ENCODE measurements around the gene ABI1.

ABI1 gene

DNA sequence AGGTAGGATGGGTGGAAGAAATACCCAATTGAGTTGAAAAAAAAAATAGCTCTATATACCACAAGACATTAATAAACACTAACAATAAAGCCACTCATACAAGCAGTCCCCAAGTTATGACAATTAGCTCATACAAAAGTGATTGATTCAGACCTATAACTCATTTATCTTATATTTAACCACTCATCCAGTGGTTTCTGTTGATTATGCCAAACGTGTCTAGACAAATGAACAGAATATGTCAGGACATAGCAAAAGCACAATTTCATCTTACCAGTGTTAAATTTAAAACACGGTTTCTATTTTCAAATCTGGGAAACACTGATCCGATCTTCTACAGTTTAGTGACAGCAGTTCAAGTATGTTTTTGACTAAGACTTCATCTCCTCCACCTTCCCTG lies 17.0 kb downstream of the ABI1 start:
- Histone ChIP-seq H3K9me3 (ENCODE audit: low read length) (no peaks in the 10 kb centered on the region), H3K4me3 (ENCODE audit: low read depth in 1 of 2, low read length in 2 of 2) (no peak overlapping the region), H3K27ac (ENCODE audit: low read depth, low read length) (no peak overlapping the region), H3K27me3 (ENCODE audit: control insufficient read depth in 1 of 2, insufficient read depth in 2 of 2, low read length in 2 of 2) (no peaks in the 10 kb centered on the region), H3K4me1 (ENCODE audit: insufficient read depth, low read length) (peaks cover 5% of the 10 kb centered on the region), H3K9ac (ENCODE audit: low read length) (no peak overlapping the region), H3K36me3 (ENCODE audit: insufficient read depth, low read length) (no peaks in the 10 kb centered on the region)

GRCh38 chr10:26841733-26842317 lies 18.9 kb downstream of the ABI1 start:
- no peaks in the 10 kb centered on the region for H3K27me3 ChIP-seq (ENCODE audit: control insufficient read depth in 1 of 2, insufficient read depth in 2 of 2, low read length in 2 of 2)
- no peak overlapping the region for H3K4me3 ChIP-seq (ENCODE audit: low read depth in 1 of 2, low read length in 2 of 2)
- no peak overlapping the region for H3K27ac ChIP-seq (ENCODE audit: low read depth, low read length)
- H3K9ac ChIP-seq (ENCODE audit: low read length) = no peak overlapping the region
- H3K36me3 ChIP-seq (ENCODE audit: insufficient read depth, low read length) = no peaks in the 10 kb centered on the region
- peaks cover 5% of the 10 kb centered on the region for H3K4me1 ChIP-seq (ENCODE audit: insufficient read depth, low read length)
- no peaks in the 10 kb centered on the region for H3K9me3 ChIP-seq (ENCODE audit: low read length)

DNA sequence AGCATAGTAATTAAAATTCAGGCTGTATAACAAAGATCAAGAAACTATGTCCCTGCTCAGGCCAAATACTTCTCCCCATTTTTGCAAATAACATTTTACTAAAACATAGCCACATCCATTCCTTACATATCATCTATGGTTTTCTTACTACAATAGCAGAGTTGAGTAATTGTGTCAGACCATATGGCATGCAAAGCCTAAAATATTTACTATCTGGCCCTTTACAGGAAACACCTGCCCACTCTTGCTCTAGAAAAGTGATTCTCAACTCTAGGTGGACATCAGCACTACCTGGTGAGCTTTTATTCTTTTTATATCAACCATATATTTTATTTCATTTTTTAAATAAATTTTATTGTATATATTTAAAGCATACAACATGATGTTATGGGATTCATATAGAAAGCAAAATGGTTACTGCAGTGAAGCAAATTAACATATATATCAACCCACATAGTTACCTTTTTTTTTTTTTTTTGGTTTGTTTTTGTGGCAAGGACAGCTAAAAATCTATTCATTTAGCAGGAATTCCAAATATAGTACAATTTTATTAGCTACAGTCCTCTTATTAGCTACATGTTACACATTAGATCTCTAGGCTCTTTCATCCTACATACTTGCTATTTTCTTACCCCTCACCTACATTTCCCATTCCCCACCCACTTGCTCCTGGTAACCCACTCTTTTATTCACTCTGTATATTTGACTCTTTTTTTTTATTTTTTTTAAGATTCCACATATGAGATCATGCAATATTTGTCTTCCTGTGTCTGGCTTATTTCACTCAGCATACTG lies 19.6 kb downstream of the ABI1 start:
- Histone ChIP-seq H3K4me3 (ENCODE audit: low read depth in 1 of 2, low read length in 2 of 2) (no peak overlapping the region), H3K27me3 (ENCODE audit: control insufficient read depth in 1 of 2, insufficient read depth in 2 of 2, low read length in 2 of 2) (no peaks in the 10 kb centered on the region), H3K36me3 (ENCODE audit: insufficient read depth, low read length) (no peaks in the 10 kb centered on the region), H3K9ac (ENCODE audit: low read length) (no peak overlapping the region), H3K27ac (ENCODE audit: low read depth, low read length) (no peak overlapping the region), H3K4me1 (ENCODE audit: insufficient read depth, low read length) (peaks cover 5% of the 10 kb centered on the region), H3K9me3 (ENCODE audit: low read length) (no peaks in the 10 kb centered on the region)

DNA sequence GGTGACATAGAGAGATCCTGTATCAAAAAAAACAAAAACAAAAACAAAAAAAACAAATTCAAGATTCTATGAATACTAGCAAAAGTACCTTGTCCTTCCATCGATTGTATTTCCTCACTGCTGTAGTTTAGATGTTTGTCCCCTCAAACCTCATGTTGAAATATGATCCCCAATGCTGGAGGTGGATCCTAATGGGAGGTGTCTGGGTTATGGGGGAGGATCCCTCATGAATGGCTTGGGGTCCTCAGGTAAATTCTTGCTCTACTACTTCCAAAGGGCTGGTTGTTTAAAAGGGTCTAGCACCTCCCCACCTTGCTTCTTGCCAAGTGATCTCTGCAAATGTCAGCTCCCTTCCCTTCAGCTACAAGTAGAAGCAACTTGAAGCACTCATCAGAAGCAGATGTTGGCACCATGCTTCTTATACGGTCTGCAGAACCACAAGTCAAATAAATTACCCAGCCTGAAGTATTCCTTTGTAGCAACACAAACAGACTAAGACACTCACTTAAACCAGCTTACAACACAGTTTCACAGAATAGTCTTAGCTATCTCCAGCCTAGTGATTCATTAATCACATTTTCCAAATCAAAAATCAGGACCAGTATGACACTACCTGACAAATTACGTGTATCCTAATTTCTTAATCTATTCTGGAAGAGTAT lies 20.7 kb downstream of the ABI1 start:
- Histone ChIP-seq H3K36me3 (ENCODE audit: insufficient read depth, low read length) (no peaks in the 10 kb centered on the region), H3K4me1 (ENCODE audit: insufficient read depth, low read length) (peaks cover 5% of the 10 kb centered on the region), H3K9ac (ENCODE audit: low read length) (no peak overlapping the region), H3K27ac (ENCODE audit: low read depth, low read length) (no peak overlapping the region), H3K4me3 (ENCODE audit: low read depth in 1 of 2, low read length in 2 of 2) (no peak overlapping the region), H3K9me3 (ENCODE audit: low read length) (no peaks in the 10 kb centered on the region), H3K27me3 (ENCODE audit: control insufficient read depth in 1 of 2, insufficient read depth in 2 of 2, low read length in 2 of 2) (no peaks in the 10 kb centered on the region)

DNA sequence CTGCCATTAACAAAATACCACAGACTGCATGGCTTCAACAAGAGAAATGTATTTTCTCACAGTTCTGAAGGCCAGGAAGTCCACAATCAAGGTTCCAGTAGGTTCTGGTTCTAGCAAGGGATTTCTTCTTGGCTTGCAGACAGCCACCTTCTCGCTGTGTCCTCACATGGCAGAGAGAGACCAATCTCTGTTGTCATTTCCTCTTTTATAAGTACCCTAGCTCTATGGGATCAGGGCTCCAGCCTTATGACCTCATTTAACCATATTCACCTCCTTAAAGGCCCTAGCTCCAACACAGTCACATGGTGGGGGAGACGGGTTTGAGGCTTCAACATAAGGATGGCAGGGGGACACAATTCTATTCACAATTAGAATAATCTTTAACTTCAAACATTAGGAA lies 23.6 kb downstream of the ABI1 start:
- Histone ChIP-seq H3K9ac (ENCODE audit: low read length) (no peak overlapping the region), H3K4me3 (ENCODE audit: low read depth in 1 of 2, low read length in 2 of 2) (no peak overlapping the region), H3K36me3 (ENCODE audit: insufficient read depth, low read length) (no peaks in the 10 kb centered on the region), H3K27ac (ENCODE audit: low read depth, low read length) (no peak overlapping the region), H3K9me3 (ENCODE audit: low read length) (no peaks in the 10 kb centered on the region), H3K4me1 (ENCODE audit: insufficient read depth, low read length) (peaks cover 5% of the 10 kb centered on the region), H3K27me3 (ENCODE audit: control insufficient read depth in 1 of 2, insufficient read depth in 2 of 2, low read length in 2 of 2) (no peaks in the 10 kb centered on the region)

DNA sequence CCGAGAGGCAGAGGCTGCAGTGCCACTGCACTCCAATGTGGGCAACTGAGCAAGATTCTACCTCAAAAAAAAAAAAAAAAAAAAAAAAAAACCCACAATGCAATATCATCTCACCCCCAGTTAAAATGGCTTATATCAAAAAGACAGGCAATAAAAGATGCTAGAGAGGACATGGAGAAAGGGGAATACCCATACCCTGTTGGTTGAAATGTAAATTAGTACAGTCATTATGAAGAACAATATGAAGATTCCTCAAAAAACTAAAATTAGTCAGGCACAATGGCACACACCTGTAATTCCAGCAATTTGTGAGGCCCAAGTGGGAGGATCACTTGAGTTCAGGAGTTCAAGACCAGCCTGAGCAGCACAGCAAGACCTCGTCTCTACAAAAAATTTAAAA lies 25.7 kb downstream of the ABI1 start:
- Histone ChIP-seq H3K27me3 (ENCODE audit: control insufficient read depth in 1 of 2, insufficient read depth in 2 of 2, low read length in 2 of 2) (no peaks in the 10 kb centered on the region), H3K4me3 (ENCODE audit: low read depth in 1 of 2, low read length in 2 of 2) (no peak overlapping the region), H3K9me3 (ENCODE audit: low read length) (no peaks in the 10 kb centered on the region), H3K27ac (ENCODE audit: low read depth, low read length) (no peak overlapping the region), H3K9ac (ENCODE audit: low read length) (no peak overlapping the region), H3K4me1 (ENCODE audit: insufficient read depth, low read length) (peaks cover under 1% of the 10 kb centered on the region), H3K36me3 (ENCODE audit: insufficient read depth, low read length) (no peaks in the 10 kb centered on the region)

GRCh38 chr10:26832960-26833359 lies 27.8 kb downstream of the ABI1 start:
- Histone ChIP-seq H3K27me3 (ENCODE audit: control insufficient read depth in 1 of 2, insufficient read depth in 2 of 2, low read length in 2 of 2) (no peaks in the 10 kb centered on the region), H3K9me3 (ENCODE audit: low read length) (no peaks in the 10 kb centered on the region), H3K4me3 (ENCODE audit: low read depth in 1 of 2, low read length in 2 of 2) (no peak overlapping the region), H3K27ac (ENCODE audit: low read depth, low read length) (no peak overlapping the region), H3K4me1 (ENCODE audit: insufficient read depth, low read length) (no peaks in the 10 kb centered on the region), H3K9ac (ENCODE audit: low read length) (no peak overlapping the region), H3K36me3 (ENCODE audit: insufficient read depth, low read length) (no peaks in the 10 kb centered on the region)

DNA sequence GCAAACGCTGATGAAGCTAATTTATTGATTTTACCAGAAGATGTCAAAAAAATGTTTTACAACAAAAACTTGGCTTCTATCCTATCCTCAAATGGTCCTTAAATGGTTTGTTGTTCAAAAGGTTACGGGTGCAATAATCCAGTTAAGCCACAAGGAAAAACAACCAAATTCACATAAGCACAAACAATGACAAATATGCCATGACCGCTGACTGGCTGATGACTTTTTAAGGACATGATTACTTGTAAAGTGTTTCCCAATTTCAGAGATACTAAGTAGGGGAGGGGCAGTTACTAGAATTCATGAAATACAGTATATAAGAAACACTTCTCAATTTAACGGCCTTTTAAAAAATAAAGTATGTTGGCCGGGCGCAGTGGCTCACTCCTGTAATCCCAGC lies 28.8 kb downstream of the ABI1 start:
- Histone ChIP-seq H3K9ac (ENCODE audit: low read length) (no peak overlapping the region), H3K4me3 (ENCODE audit: low read depth in 1 of 2, low read length in 2 of 2) (no peak overlapping the region), H3K27ac (ENCODE audit: low read depth, low read length) (no peak overlapping the region), H3K27me3 (ENCODE audit: control insufficient read depth in 1 of 2, insufficient read depth in 2 of 2, low read length in 2 of 2) (no peaks in the 10 kb centered on the region), H3K36me3 (ENCODE audit: insufficient read depth, low read length) (no peaks in the 10 kb centered on the region), H3K4me1 (ENCODE audit: insufficient read depth, low read length) (no peaks in the 10 kb centered on the region), H3K9me3 (ENCODE audit: low read length) (no peaks in the 10 kb centered on the region)

DNA sequence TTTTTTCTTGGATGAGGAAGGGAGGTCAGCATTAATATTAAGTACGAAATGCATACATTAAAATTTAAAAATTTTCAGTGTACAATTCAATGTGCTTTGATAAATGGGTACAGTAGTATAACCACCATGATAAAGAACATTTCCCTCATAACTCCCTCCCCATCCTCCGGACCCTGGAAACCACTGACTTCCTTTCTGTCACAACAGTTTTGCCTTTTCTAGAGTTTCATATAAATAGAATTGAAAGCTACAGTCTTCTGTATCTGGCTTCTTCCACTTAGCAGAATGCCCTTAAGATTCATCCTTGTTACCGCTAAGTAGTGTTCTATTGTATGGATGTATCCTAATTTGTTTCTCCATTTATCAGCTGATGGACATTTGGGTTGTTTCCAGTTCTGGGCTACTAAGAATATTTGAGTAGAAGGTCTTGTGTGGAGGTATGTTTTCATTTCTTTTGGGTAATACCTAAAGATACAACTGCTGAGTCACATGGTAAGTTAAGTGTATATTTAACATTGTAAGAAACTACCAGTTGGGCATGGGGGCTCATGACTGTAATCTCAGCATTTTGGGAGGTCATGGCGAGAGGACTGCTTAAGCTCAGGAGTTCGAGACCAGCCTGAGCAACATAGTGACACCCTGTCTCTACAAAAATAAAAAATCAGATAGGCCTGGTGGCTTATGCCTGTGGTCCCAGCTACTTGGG lies 30.8 kb downstream of the ABI1 start:
- H3K4me3 ChIP-seq (ENCODE audit: low read depth in 1 of 2, low read length in 2 of 2) = no peak overlapping the region
- H3K4me1 ChIP-seq (ENCODE audit: insufficient read depth, low read length) = no peaks in the 10 kb centered on the region
- no peaks in the 10 kb centered on the region for H3K36me3 ChIP-seq (ENCODE audit: insufficient read depth, low read length)
- H3K9ac ChIP-seq (ENCODE audit: low read length) = no peak overlapping the region
- H3K9me3 ChIP-seq (ENCODE audit: low read length) = no peaks in the 10 kb centered on the region
- H3K27me3 ChIP-seq (ENCODE audit: control insufficient read depth in 1 of 2, insufficient read depth in 2 of 2, low read length in 2 of 2) = no peaks in the 10 kb centered on the region
- H3K27ac ChIP-seq (ENCODE audit: low read depth, low read length) = no peak overlapping the region

DNA sequence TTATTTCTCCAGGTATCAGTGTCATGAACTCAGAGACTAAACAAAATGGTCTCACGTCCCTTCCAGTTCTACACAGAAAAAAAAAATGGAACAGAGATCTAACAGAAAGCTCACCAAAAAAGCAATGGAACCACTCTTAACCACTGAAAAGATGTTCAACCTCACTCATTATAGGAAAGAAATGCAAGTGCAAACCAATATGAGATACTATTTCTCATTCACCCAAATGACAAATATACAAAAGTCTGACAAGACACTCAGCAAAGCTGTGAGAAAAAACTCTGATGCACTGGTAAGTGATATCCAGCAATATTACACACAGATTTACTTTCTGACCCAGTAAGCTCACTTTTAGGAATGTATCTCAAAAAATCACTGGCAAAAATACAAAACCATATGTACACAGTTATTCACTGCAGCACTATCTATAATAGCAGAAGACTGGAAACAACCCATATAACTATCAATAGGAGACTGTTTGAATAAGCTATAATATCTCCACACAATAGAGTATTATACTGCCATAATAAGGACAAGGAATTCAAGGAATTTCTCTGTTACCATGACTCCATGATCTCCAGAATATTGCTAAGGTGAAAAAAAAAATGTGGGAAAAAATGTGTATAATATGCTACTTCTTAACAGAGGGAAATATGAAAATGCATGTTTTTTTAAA lies 36.6 kb downstream of the ABI1 start:
- H3K27ac ChIP-seq (ENCODE audit: low read depth, low read length) = no peak overlapping the region
- H3K4me1 ChIP-seq (ENCODE audit: insufficient read depth, low read length) = no peaks in the 10 kb centered on the region
- no peak overlapping the region for H3K9ac ChIP-seq (ENCODE audit: low read length)
- H3K4me3 ChIP-seq (ENCODE audit: low read depth in 1 of 2, low read length in 2 of 2) = no peak overlapping the region
- H3K27me3 ChIP-seq (ENCODE audit: control insufficient read depth in 1 of 2, insufficient read depth in 2 of 2, low read length in 2 of 2) = no peaks in the 10 kb centered on the region
- H3K36me3 ChIP-seq (ENCODE audit: insufficient read depth, low read length) = peaks cover 3% of the 10 kb centered on the region
- H3K9me3 ChIP-seq (ENCODE audit: low read length) = no peaks in the 10 kb centered on the region

Measured in muscle layer of colon (tissue), 2 donors.